Measurements from ENCODE around the gene NPB. TPM values are rescaled to one million over a fixed set of nuclear protein-coding genes. Genes with fewer than 3 reads are reported as not detected.
A peak's percentile ranks its signal among the peaks of the same experiment; 100 is the strongest.

Gene NPB
- total and polyA plus RNA-seq, 2 donors (not counting 1 experiment from before 2014, with no cell fraction given), result 0.31 to 0.83 TPM

GRCh38 chr17:81934098-81934757, 32.2 kb downstream of the NPB start:
- TF ChIP-seq CTCF (conservative IDR thresholded peaks at IDR 0.05 in 1 of 2, IDR thresholded peaks at IDR 0.05 in 1 of 2; ENCODE audit: low read depth in 1 of 2, low read length in 2 of 2) (no peak), EZH2 (IDR thresholded peaks at IDR 0.05; ENCODE audit: low read length, missing control alignments) (no peak)
- H3K9me3 ChIP-seq (ENCODE audit: control insufficient read depth, insufficient read depth, low read depth, low read length), result no peaks in the 10 kb centered on the region

GRCh38 chr17:81934850-81935708, 33.0 kb downstream of the NPB start:
- Histone ChIP-seq H3K79me2 (ENCODE audit: control insufficient read depth, insufficient read depth, low read length) (no peaks in the 10 kb centered on the region), H3K4me2 (ENCODE audit: extremely low read depth, insufficient read depth, low read length) (no peak overlapping the region)
- no peak for TF ChIP-seq CTCF (conservative IDR thresholded peaks at IDR 0.05 in 1 of 2, IDR thresholded peaks at IDR 0.05 in 1 of 2; ENCODE audit: low read depth in 1 of 2, low read length in 2 of 2)
- no peak for TF ChIP-seq EZH2 (IDR thresholded peaks at IDR 0.05; ENCODE audit: low read length, missing control alignments)

More at GRCh38 chr17:81934098-81934757, 32.2 kb downstream of the NPB start:
- Histone ChIP-seq H3K4me2 (ENCODE audit: extremely low read depth, insufficient read depth, low read length) (no peak overlapping the region), H4K20me1 (ENCODE audit: control insufficient read depth, extremely low read depth, insufficient read depth, low read length) (no peaks in the 10 kb centered on the region), H3K4me3 (replicated peaks in 1 of 4; ENCODE audit: control extremely low read depth in 1 of 4, insufficient read depth in 1 of 4, low read depth in 3 of 4, low read length in 4 of 4) (no peak overlapping the region), H3K79me2 (ENCODE audit: control insufficient read depth, insufficient read depth, low read length) (no peaks in the 10 kb centered on the region), H2AFZ (ENCODE audit: low read length) (no peak overlapping the region), H3K27ac (ENCODE audit: insufficient read depth, low read length) (no peak overlapping the region), H3K9ac (ENCODE audit: insufficient read depth, low read length) (no peak overlapping the region), H3K36me3 (ENCODE audit: control insufficient read depth, insufficient read depth, low read length) (peaks cover 4% of the 10 kb centered on the region), H3K27me3 (ENCODE audit: control insufficient read depth, insufficient read depth, low read length) (no peaks in the 10 kb centered on the region), H3K4me1 (ENCODE audit: control insufficient read depth, extremely low read depth, insufficient read depth, low read length) (peaks cover 2% of the 10 kb centered on the region)
- no peak for DNase-seq (ENCODE audit: low read depth in 2 of 2)

GRCh38 chr17:81935709-81936084, 33.7 kb downstream of the NPB start:
- no peaks in the 10 kb centered on the region for H4K20me1 ChIP-seq (ENCODE audit: control insufficient read depth, extremely low read depth, insufficient read depth, low read length)
- H3K4me1 ChIP-seq (ENCODE audit: control insufficient read depth, extremely low read depth, insufficient read depth, low read length), result peaks cover 2% of the 10 kb centered on the region
- DNase-seq (ENCODE audit: low read depth in 2 of 2), result no peak
- TF ChIP-seq CTCF (conservative IDR thresholded peaks at IDR 0.05 in 1 of 2, IDR thresholded peaks at IDR 0.05 in 1 of 2; ENCODE audit: low read depth in 1 of 2, low read length in 2 of 2), result no peak
- no peak for TF ChIP-seq EZH2 (IDR thresholded peaks at IDR 0.05; ENCODE audit: low read length, missing control alignments)
- H2AFZ ChIP-seq (ENCODE audit: low read length), result no peak overlapping the region
- H3K9ac ChIP-seq (ENCODE audit: insufficient read depth, low read length), result no peak overlapping the region
- no peaks in the 10 kb centered on the region for H3K9me3 ChIP-seq (ENCODE audit: control insufficient read depth, insufficient read depth, low read depth, low read length)
- no peak overlapping the region for H3K27ac ChIP-seq (ENCODE audit: insufficient read depth, low read length)
- H3K36me3 ChIP-seq (ENCODE audit: control insufficient read depth, insufficient read depth, low read length), result peaks cover 4% of the 10 kb centered on the region
- H3K27me3 ChIP-seq (ENCODE audit: control insufficient read depth, insufficient read depth, low read length), result no peaks in the 10 kb centered on the region
- no peak overlapping the region for H3K4me2 ChIP-seq (ENCODE audit: extremely low read depth, insufficient read depth, low read length)
- H3K79me2 ChIP-seq (ENCODE audit: control insufficient read depth, insufficient read depth, low read length), result no peaks in the 10 kb centered on the region
- H3K4me3 ChIP-seq (replicated peaks in 1 of 4; ENCODE audit: control extremely low read depth in 1 of 4, insufficient read depth in 1 of 4, low read depth in 3 of 4, low read length in 4 of 4), result peak overlapping the region in 2 of 4 experiments; percentile 17 to 19

More at GRCh38 chr17:81934850-81935708, 33.0 kb downstream of the NPB start:
- Histone ChIP-seq H3K9me3 (ENCODE audit: control insufficient read depth, insufficient read depth, low read depth, low read length) (no peaks in the 10 kb centered on the region), H3K4me3 (replicated peaks in 1 of 4; ENCODE audit: control extremely low read depth in 1 of 4, insufficient read depth in 1 of 4, low read depth in 3 of 4, low read length in 4 of 4) (no peak overlapping the region), H3K36me3 (ENCODE audit: control insufficient read depth, insufficient read depth, low read length) (peaks cover 4% of the 10 kb centered on the region), H3K9ac (ENCODE audit: insufficient read depth, low read length) (no peak overlapping the region), H3K27ac (ENCODE audit: insufficient read depth, low read length) (no peak overlapping the region), H3K27me3 (ENCODE audit: control insufficient read depth, insufficient read depth, low read length) (no peaks in the 10 kb centered on the region), H3K4me1 (ENCODE audit: control insufficient read depth, extremely low read depth, insufficient read depth, low read length) (peaks cover 2% of the 10 kb centered on the region), H2AFZ (ENCODE audit: low read length) (no peak overlapping the region), H4K20me1 (ENCODE audit: control insufficient read depth, extremely low read depth, insufficient read depth, low read length) (no peaks in the 10 kb centered on the region)
- DNase-seq (ENCODE audit: low read depth in 2 of 2), result no peak

All from fibroblast of lung (primary cell).